ENCODE measurements around the gene LIF. TPM values are rescaled to one million over a fixed set of nuclear protein-coding genes. Genes with fewer than 3 reads are reported as not detected.

LIF gene
- polyA plus RNA-seq, 1 donor (not counting 4 experiments of a cell fraction or from before 2014, with no cell fraction given) = 3.1 TPM

DNA sequence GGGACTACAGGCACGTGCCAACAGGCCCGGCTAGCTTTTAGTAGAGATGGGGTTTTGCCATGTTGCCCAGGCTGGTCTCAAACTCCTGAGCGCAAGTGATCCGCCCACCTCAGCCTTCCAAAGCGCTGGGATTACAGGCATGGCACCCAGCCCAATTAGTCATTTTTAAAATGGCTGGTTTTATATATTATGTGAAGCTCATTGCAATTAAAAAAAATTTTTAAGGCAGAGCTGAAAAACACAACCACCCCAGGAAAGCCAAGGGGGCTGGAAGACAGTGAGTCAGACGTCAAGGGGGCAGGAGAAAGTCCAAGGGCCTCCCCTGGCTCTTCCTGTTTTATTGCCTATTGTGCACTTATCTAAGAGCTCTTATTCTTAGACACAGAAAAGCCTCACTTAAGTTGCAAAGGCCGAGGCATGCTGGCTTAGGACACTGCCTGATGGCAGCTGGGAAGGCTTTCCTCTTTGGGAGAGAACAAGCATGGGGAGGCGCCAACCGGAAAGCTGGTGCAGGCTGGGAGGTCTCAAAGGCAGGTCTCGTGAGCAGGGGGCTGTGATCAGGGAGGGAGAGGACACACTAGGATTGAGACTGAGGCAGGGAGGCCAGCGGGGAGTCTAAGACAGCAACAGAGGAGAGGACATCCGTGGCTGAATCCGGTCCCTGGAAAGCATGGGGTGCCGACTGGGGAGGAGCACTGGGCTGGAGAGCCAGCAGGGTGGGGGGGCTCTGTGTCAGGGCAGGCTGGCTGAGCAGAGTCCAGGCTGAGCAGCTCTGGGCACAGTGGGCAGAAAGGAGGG is 31.2 kb upstream of the LIF start:
- H3K4me3 ChIP-seq (ENCODE audit: control insufficient read depth in 2 of 3, extremely low read depth in 1 of 3, insufficient read depth in 2 of 3, low read depth in 1 of 3, low read length in 3 of 3) = no peak overlapping the region
- dilution Hi-C loops (cut with MboI; ENCODE audit: extremely low pct_ligation_motif_present, low sequenced_read_pairs) = no loop called here
- TF ChIP-seq EZH2 (IDR thresholded peaks at IDR 0.05; ENCODE audit: low read length) = no peak
- TF ChIP-seq, protein P1, sequence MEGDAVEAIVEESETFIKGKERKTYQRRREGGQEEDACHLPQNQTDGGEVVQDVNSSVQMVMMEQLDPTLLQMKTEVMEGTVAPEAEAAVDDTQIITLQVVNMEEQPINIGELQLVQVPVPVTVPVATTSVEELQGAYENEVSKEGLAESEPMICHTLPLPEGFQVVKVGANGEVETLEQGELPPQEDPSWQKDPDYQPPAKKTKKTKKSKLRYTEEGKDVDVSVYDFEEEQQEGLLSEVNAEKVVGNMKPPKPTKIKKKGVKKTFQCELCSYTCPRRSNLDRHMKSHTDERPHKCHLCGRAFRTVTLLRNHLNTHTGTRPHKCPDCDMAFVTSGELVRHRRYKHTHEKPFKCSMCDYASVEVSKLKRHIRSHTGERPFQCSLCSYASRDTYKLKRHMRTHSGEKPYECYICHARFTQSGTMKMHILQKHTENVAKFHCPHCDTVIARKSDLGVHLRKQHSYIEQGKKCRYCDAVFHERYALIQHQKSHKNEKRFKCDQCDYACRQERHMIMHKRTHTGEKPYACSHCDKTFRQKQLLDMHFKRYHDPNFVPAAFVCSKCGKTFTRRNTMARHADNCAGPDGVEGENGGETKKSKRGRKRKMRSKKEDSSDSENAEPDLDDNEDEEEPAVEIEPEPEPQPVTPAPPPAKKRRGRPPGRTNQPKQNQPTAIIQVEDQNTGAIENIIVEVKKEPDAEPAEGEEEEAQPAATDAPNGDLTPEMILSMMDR (optimal IDR thresholded peaks at IDR 0.05 in 1 of 3, IDR thresholded peaks at IDR 0.05 in 1 of 3, conservative IDR thresholded peaks at IDR 0.05 in 1 of 3; ENCODE audit: extremely low read depth in 1 of 3, insufficient read depth in 2 of 3, low read length in 3 of 3) = no peak
- peak; percentile 71 for FAIRE-seq
- H3K36me3 ChIP-seq (ENCODE audit: control insufficient read depth in 2 of 2, extremely low read depth in 1 of 2, insufficient read depth in 2 of 2, low read length in 2 of 2) = no peaks in the 10 kb centered on the region
- no peak overlapping the region for H3K27ac ChIP-seq (ENCODE audit: control insufficient read depth, insufficient read depth, low read length)
- no peaks in the 10 kb centered on the region for H3K27me3 ChIP-seq (ENCODE audit: control insufficient read depth, extremely low read depth, insufficient read depth, low read length)
- no peaks in the 10 kb centered on the region for H3K79me2 ChIP-seq (ENCODE audit: control insufficient read depth, insufficient read depth, low read length)
- peak overlapping the region; percentile 1 for H3K9ac ChIP-seq (ENCODE audit: control insufficient read depth, extremely low read depth, insufficient read depth, low read length)
- H4K20me1 ChIP-seq (ENCODE audit: control insufficient read depth, extremely low read depth, insufficient read depth, low read length) = no peaks in the 10 kb centered on the region
- no peaks in the 10 kb centered on the region for H3K9me1 ChIP-seq (ENCODE audit: control insufficient read depth, extremely low read depth, insufficient read depth, low read length)
- peak overlapping the region; percentile 69 for H2AFZ ChIP-seq (ENCODE audit: control insufficient read depth, low read length)
- no peaks in the 10 kb centered on the region for H3K9me3 ChIP-seq (ENCODE audit: control insufficient read depth, low read depth, low read length)
- H3K4me1 ChIP-seq (ENCODE audit: control insufficient read depth, extremely low read depth, insufficient read depth, low read length) = peaks cover 13% of the 10 kb centered on the region
- no peak for DNase-seq (ENCODE audit: low read depth, low spot score)
- H3K4me2 ChIP-seq (ENCODE audit: control insufficient read depth, extremely low read depth, insufficient read depth, low read depth, low read length) = peak overlapping the region; percentile 29

- TF ChIP-seq, protein P1 (optimal IDR thresholded peaks at IDR 0.05 in 1 of 3, IDR thresholded peaks at IDR 0.05 in 1 of 3, conservative IDR thresholded peaks at IDR 0.05 in 1 of 3; ENCODE audit: extremely low read depth in 1 of 3, insufficient read depth in 2 of 3, low read length in 3 of 3) = no peak
- TF ChIP-seq EZH2 (IDR thresholded peaks at IDR 0.05; ENCODE audit: low read length) = no peak
- Histone ChIP-seq H3K9me1 (ENCODE audit: control insufficient read depth, extremely low read depth, insufficient read depth, low read length) (no peaks in the 10 kb centered on the region), H3K4me3 (ENCODE audit: control insufficient read depth in 2 of 3, extremely low read depth in 1 of 3, insufficient read depth in 2 of 3, low read depth in 1 of 3, low read length in 3 of 3) (no peak overlapping the region), H3K9ac (ENCODE audit: control insufficient read depth, extremely low read depth, insufficient read depth, low read length) (no peak overlapping the region), H3K79me2 (ENCODE audit: control insufficient read depth, insufficient read depth, low read length) (no peaks in the 10 kb centered on the region), H3K4me2 (ENCODE audit: control insufficient read depth, extremely low read depth, insufficient read depth, low read depth, low read length) (no peak overlapping the region), H3K9me3 (ENCODE audit: control insufficient read depth, low read depth, low read length) (no peaks in the 10 kb centered on the region), H2AFZ (ENCODE audit: control insufficient read depth, low read length) (no peak overlapping the region), H3K36me3 (ENCODE audit: control insufficient read depth in 2 of 2, extremely low read depth in 1 of 2, insufficient read depth in 2 of 2, low read length in 2 of 2) (no peaks in the 10 kb centered on the region), H3K27ac (ENCODE audit: control insufficient read depth, insufficient read depth, low read length) (no peak overlapping the region), H3K4me1 (ENCODE audit: control insufficient read depth, extremely low read depth, insufficient read depth, low read length) (peaks cover 13% of the 10 kb centered on the region), H4K20me1 (ENCODE audit: control insufficient read depth, extremely low read depth, insufficient read depth, low read length) (no peaks in the 10 kb centered on the region), H3K27me3 (ENCODE audit: control insufficient read depth, extremely low read depth, insufficient read depth, low read length) (no peaks in the 10 kb centered on the region)
- FAIRE-seq = no peak
- no peak for DNase-seq (ENCODE audit: low read depth, low spot score)
- dilution Hi-C loops (cut with MboI; ENCODE audit: extremely low pct_ligation_motif_present, low sequenced_read_pairs) = no loop called here
Measured at GRCh38 chr22:30276039-30276438, 29.5 kb upstream of the LIF start.
